PC-3 (cell line): ENCODE measurements around the gene P2RX1. TPM values are rescaled to one million over a fixed set of nuclear protein-coding genes. Genes with fewer than 3 reads are reported as not detected.

Experiments used
- ATAC-seq: fragments of 200-7000 bp; cut with Tn5 transposase; 2 replicates; pipeline ENCODE4 v1.9.1; 2020; ENCODE audit warnings: mild to moderate bottlenecking, moderate library complexity
- BruUV-seq: library from RNA; stranded (reverse); fragments of 400-500 nt; replicated peaks from 2 replicates; lab custom pipeline; 2021; lab: Mats Ljungman, UMichigan
- CTCF ChIA-PET: fragments of 300-600 bp; sonication (Branson Sonifier 250); formaldehyde crosslinking; loops from one replicate; lab custom pipeline; 2022; ENCODE audit warnings: antibody characterized with exemption; lab: Charles Lee
- POLR2A ChIA-PET: fragments of 300-600 bp; sonication (Branson Sonifier 250); formaldehyde crosslinking; loops from one replicate; lab custom pipeline; 2022; ENCODE audit warnings: antibody characterized with exemption; ENCODE audit not compliant: unreplicated experiment; lab: Charles Lee
- DNase-seq: peaks from one replicate; pipeline ENCODE4 v3.0.0-alpha.2; 2015
- H2AFZ ChIP-seq: fragments of 300-600 bp; sonication (generic); 2 replicates; pipeline ENCODE4 v1.6.0; 2016; ENCODE audit warnings: antibody characterized with exemption, low read length
- H3F3A ChIP-seq: fragments of 300-600 bp; sonication (generic); one replicate; pipeline ENCODE4 v1.6.0; 2017; ENCODE audit warnings: antibody characterized with exemption, low read length, control low read depth, mild to moderate bottlenecking; ENCODE audit not compliant: unreplicated experiment
- H3K27ac ChIP-seq: fragments of 300-600 bp; sonication (generic); 2 replicates; pipeline ENCODE4 v1.5.1; 2016; ENCODE audit warnings: mild to moderate bottlenecking, low read length
- H3K27me3 ChIP-seq: fragments of 300-600 bp; sonication (generic); 2 replicates; pipeline ENCODE4 v1.6.1; 2016; ENCODE audit warnings: low read length, mixed read lengths
- H3K36me3 ChIP-seq: fragments of 300-600 bp; sonication (generic); 2 replicates; pipeline ENCODE4 v1.6.1; 2016; ENCODE audit warnings: low read depth, mixed run types, low read length, mixed read lengths
- H3K4me1 ChIP-seq: fragments of 300-600 bp; sonication (generic); 2 replicates; pipeline ENCODE4 v1.5.1; 2016; ENCODE audit warnings: low read length; ENCODE audit not compliant: insufficient read depth
- H3K4me2 ChIP-seq: fragments of 300-600 bp; sonication (generic); 2 replicates; pipeline ENCODE4 v1.6.0; 2016; ENCODE audit warnings: low read length
- H3K4me3 ChIP-seq: fragments of 300-600 bp; sonication (generic); 2 replicates; pipeline ENCODE4 v1.5.1; 2016; ENCODE audit warnings: mild to moderate bottlenecking, low read length, mixed read lengths
- H3K79me2 ChIP-seq: fragments of 300-600 bp; sonication (generic); 2 replicates; pipeline ENCODE4 v1.6.1; 2017; ENCODE audit warnings: low read length, mixed read lengths
- H3K9ac ChIP-seq: fragments of 300-600 bp; sonication (generic); 2 replicates; pipeline ENCODE4 v1.6.0; 2016; ENCODE audit warnings: mild to moderate bottlenecking, low read length
- H3K9me2 ChIP-seq: fragments of 300-600 bp; sonication (generic); replicated peaks from 2 replicates; pipeline ENCODE4 v1.6.1; 2016; ENCODE audit warnings: mixed run types, low read length, mixed read lengths
- H3K9me3 ChIP-seq: fragments of 300-600 bp; sonication (generic); 2 replicates; pipeline ENCODE4 v1.6.1; 2016; ENCODE audit warnings: low read length, mixed read lengths
- H4K20me1 ChIP-seq: fragments of 300-600 bp; sonication (generic); 2 replicates; pipeline ENCODE4 v1.6.1; 2016; ENCODE audit warnings: low read length, mixed read lengths
- EZH2 ChIP-seq: fragments of 300-600 bp; sonication (generic); IDR thresholded peaks from one replicate; pipeline ENCODE4 v1.6.1; 2017; ENCODE audit warnings: antibody characterized with exemption, mild to moderate bottlenecking, low read length; ENCODE audit not compliant: unreplicated experiment
- EZH2phosphoT487 ChIP-seq: fragments of 300-600 bp; sonication (generic); IDR thresholded peaks from 2 replicates; pipeline ENCODE4 v1.6.1; 2018; ENCODE audit warnings: mild to moderate bottlenecking, antibody characterized with exemption, low read length, borderline replicate concordance
- intact Hi-C: fragments of 100-400 bp; cut with micrococcal nuclease; formaldehyde crosslinking; loops from 2 replicates; pipeline ENCODE4 v1.9.0; 2023
- total RNA-seq: library from RNA; depleted of rRNA; stranded (reverse); fragments of >200 nt; gene quantifications from 2 replicates; pipeline ENCODE4 v1.2.3, GENCODE V29; 2014
- TF ChIP-seq, protein P1 (sequence below): fragments of 300-600 bp; sonication (generic); conservative IDR thresholded peaks from 2 replicates; pipeline ENCODE4 v1.5.1; 2017; ENCODE audit warnings: antibody characterized with exemption, low read depth, mild to moderate bottlenecking, low read length

P2RX1 gene
- total RNA-seq, 1 experiment from 2014 or later = not detected

DNA sequence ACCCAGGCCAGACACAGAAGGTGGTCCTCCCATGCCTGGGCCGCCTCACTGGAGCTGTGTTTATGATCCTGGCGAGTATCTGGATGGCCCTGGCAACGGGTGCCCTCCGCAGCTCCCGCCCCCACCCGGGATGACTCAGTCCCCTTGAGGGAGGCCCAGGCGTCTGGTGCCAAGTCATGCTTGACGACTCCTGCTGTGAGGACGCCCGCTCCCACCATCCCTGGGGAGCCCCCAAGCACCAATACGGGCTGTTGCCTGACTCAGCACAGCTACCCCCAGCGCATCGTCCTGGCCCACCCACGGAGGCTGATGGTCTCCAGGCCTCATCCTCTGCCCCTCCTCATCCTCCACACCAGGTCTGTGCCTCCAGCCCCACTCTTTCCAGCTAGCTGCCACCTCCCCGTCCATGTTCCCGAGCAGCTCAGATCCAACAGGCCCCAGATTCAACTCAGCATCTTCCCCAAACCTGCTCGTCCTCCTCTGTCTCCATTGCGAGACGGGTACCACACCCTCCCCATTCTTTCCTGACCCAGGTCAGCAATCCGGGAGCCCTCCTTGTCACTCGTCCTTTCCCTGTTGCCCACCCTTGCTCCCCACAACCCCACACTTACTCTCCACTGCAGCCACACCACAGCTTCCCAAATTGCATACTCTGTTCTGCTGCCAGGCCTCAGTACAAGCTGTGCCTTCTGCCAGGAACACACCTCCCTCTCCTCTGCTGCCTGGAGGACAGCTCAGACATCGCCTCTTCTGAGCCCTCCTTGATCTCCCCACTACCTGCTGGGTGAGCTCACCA is 26.0 kb downstream of the P2RX1 start:
- no peaks in the 10 kb centered on the region for H3K9me3 ChIP-seq
- POLR2A ChIA-PET = no interaction called here
- H4K20me1 ChIP-seq = no peaks in the 10 kb centered on the region
- CTCF ChIA-PET = interaction anchor here (0.6 kb wide), 1 partner anchor 27 kb away, joined by 4 read pairs; no protein-coding TSS in a partner anchor
- H2AFZ ChIP-seq = no peak overlapping the region
- H3K9me2 ChIP-seq = no peaks in the 10 kb centered on the region
- H3K4me3 ChIP-seq = peak overlapping the region; percentile 49; the same call in 1 of the 2 replicates
- H3K4me2 ChIP-seq = peak overlapping the region; percentile 83
- BruUV-seq = no TSS peak
- H3K27ac ChIP-seq = peak overlapping the region; percentile 81
- peak; percentile 26 for ATAC-seq
- peaks cover 45% of the 10 kb centered on the region for H3K79me2 ChIP-seq
- H3F3A ChIP-seq = no peaks in the 10 kb centered on the region
- H3K4me1 ChIP-seq = peaks cover 66% of the 10 kb centered on the region
- peak; percentile 87 for DNase-seq
- H3K36me3 ChIP-seq = no peaks in the 10 kb centered on the region
- H3K27me3 ChIP-seq = no peaks in the 10 kb centered on the region
- TF ChIP-seq EZH2phosphoT487 (peak; percentile 84), EZH2 (no peak)
- intact Hi-C loops = no loop called here
- H3K9ac ChIP-seq = peak overlapping the region; percentile 47

DNA sequence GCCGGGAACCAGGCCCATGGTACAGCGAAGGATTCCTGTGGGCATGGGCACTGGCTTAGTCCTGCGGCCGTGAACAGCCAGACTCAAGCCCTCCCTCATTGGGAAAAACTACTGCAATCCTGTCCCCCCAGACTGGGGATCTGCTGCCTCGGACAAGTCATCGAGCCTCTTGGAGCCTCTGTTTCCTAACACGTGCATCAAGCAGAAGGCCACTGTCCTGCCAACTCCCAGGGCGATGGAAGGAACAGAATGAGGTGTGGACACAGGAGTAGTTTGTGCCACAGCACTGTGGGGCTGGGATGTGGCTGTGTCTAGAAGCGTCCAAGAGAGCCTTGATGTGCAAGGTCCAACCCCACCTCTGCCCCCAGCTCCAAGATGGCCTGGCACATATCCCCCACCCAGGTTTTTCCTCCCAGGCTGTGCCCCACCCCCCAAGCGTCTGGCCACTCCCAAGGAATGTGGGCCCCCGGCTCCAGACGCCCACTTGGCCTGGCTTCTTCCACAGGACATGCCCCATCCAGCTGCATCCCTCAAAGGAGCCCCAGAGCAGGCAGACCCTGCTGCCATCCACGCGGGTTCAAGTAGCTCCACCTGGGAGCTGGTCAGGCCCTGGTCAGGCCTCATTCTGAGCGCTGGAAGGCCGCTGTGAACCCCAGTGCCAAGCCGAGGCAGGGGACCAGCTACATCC is 26.8 kb downstream of the P2RX1 start:
- no peak overlapping the region; the same call in 1 of the 2 replicates for H3K4me3 ChIP-seq
- ATAC-seq = no peak
- H3K27ac ChIP-seq = peak overlapping the region; percentile 81
- no peaks in the 10 kb centered on the region for H3K9me2 ChIP-seq
- H3K4me1 ChIP-seq = peaks cover 58% of the 10 kb centered on the region
- no peaks in the 10 kb centered on the region for H3F3A ChIP-seq
- DNase-seq = no peak
- H3K9me3 ChIP-seq = no peaks in the 10 kb centered on the region
- peaks cover 45% of the 10 kb centered on the region for H3K79me2 ChIP-seq
- H3K27me3 ChIP-seq = no peaks in the 10 kb centered on the region
- BruUV-seq = no TSS peak
- ChIA-PET CTCF (interaction anchor here (0.6 kb wide), 1 partner anchor 26 kb away, joined by 4 read pairs; no protein-coding TSS in a partner anchor), POLR2A (no interaction called here)
- H3K4me2 ChIP-seq = peak overlapping the region; percentile 83
- intact Hi-C loops = no loop called here
- H3K36me3 ChIP-seq = no peaks in the 10 kb centered on the region
- TF ChIP-seq, protein P1, sequence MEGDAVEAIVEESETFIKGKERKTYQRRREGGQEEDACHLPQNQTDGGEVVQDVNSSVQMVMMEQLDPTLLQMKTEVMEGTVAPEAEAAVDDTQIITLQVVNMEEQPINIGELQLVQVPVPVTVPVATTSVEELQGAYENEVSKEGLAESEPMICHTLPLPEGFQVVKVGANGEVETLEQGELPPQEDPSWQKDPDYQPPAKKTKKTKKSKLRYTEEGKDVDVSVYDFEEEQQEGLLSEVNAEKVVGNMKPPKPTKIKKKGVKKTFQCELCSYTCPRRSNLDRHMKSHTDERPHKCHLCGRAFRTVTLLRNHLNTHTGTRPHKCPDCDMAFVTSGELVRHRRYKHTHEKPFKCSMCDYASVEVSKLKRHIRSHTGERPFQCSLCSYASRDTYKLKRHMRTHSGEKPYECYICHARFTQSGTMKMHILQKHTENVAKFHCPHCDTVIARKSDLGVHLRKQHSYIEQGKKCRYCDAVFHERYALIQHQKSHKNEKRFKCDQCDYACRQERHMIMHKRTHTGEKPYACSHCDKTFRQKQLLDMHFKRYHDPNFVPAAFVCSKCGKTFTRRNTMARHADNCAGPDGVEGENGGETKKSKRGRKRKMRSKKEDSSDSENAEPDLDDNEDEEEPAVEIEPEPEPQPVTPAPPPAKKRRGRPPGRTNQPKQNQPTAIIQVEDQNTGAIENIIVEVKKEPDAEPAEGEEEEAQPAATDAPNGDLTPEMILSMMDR = no peak
- TF ChIP-seq EZH2 (no peak), EZH2phosphoT487 (no peak)
- no peaks in the 10 kb centered on the region for H4K20me1 ChIP-seq
- no peak overlapping the region for H2AFZ ChIP-seq
- peak overlapping the region; percentile 61 for H3K9ac ChIP-seq

DNA sequence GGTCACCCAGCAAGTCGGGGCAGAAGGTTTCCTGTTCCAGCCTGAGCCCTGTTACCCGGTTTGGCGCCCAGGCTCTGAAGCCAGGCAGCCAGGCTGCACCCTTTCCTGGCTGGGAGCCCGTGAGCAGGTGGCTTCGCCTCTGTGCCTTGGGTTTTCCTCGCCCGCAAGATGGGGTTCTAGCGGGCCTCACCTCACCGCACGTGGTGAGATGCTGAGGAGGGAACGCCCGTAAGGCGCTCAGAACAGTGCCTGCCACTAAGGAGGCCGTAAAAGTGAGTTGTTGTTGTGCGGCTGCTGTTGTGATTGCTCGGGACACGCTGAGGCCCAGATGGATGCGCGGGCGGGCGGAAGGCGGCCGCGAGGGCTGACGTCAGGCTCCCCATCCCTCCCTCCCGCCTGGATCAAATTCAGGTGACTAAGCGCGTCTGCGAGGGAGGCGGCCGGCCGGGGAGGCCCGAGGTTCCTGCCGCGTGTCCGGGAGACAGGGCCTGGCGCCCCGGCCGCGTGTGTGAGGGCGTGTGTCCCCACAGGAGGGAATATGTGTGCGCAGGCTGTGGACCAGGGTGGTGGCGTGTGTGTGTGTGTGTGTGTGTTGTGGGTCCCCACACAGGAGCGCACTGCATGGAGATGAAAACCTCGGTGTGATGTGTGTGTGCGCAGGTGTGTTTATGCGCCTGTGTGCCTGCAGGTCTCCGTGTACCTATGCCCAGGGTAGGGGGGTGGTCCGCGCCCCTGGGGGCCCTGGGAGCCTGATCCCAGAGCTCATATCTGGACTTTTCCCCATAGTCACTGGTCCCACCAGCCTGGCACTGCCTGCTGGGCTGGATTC is 27.7 kb downstream of the P2RX1 start:
- peak overlapping the region; percentile 40; the same call in 1 of the 2 replicates for H3K4me3 ChIP-seq
- ChIA-PET POLR2A (no interaction called here), CTCF (no interaction called here)
- H3K4me1 ChIP-seq = peaks cover 50% of the 10 kb centered on the region
- H3F3A ChIP-seq = no peaks in the 10 kb centered on the region
- H3K27ac ChIP-seq = peak overlapping the region; percentile 81
- no peaks in the 10 kb centered on the region for H3K27me3 ChIP-seq
- peak overlapping the region; percentile 83 for H3K4me2 ChIP-seq
- DNase-seq = peak; percentile 87
- no peaks in the 10 kb centered on the region for H3K9me2 ChIP-seq
- peaks cover 45% of the 10 kb centered on the region for H3K79me2 ChIP-seq
- no peaks in the 10 kb centered on the region for H4K20me1 ChIP-seq
- BruUV-seq = no TSS peak
- H2AFZ ChIP-seq = peak overlapping the region; percentile 81
- TF ChIP-seq, protein P1 = no peak
- TF ChIP-seq EZH2phosphoT487 = peak; percentile 98
- intact Hi-C loops = no loop called here
- H3K36me3 ChIP-seq = no peaks in the 10 kb centered on the region
- H3K9me3 ChIP-seq = no peaks in the 10 kb centered on the region
- H3K9ac ChIP-seq = peak overlapping the region; percentile 61
- ATAC-seq = peak; percentile 30
